Measurements from ENCODE around the gene PDE4C.

The PDE4C gene

DNA sequence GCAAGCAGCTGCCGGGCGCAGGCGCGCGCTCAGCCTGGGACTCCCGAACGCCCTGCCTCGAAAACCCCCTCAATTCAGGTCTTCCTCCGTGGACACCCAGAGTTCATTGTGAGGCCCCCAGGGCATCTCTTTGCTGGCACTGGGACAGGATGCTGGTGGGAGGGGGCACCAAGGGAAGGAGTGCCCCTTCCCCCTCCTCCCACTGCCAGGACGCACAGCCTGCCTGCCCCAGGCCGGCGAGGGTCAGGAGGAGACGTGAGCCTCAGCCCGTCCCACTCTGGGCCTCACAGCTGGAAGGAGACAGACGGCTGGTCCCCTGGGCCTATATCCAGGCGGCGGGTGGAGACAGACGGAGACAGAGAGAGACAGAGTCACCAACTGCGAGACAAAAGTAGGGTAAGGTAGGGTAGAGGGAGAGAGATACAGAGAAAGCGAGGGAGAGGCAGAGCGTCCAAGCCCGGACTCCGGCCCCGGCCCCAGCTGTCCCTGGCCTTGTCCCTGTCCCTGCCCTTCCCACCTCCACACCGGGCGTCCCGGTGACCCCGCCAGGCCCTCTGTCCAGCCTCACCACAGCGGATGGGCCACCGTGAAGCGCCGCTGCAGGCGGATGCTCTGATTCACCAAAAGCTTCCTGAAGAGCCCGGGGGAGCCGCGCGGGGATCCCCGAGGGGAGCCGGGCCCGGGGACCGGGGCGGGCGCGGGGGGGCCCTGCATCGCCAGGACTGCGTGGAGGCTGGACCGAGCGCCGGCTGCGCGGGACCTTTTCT, at the start of gene PDE4C:
Gene PDE4C, minus strand, starts transcription at position 737 of the 767 bp plus-strand sequence. Its CDS starts 23 bp downstream, at position 714.
- DNase-seq: no peak

GRCh38 chr19:18274781-18275356, 48.6 kb upstream of the PDE4C start:
- peak; percentile 60 for DNase-seq

GRCh38 chr19:18274219-18274780, 48.1 kb upstream of the PDE4C start, which contains the start of gene IQCN:
Gene IQCN, minus strand, starts transcription at chr19:18274452. Its CDS starts 4,974 bp downstream, at chr19:18269478.
- peak; percentile 61 for DNase-seq

DNA sequence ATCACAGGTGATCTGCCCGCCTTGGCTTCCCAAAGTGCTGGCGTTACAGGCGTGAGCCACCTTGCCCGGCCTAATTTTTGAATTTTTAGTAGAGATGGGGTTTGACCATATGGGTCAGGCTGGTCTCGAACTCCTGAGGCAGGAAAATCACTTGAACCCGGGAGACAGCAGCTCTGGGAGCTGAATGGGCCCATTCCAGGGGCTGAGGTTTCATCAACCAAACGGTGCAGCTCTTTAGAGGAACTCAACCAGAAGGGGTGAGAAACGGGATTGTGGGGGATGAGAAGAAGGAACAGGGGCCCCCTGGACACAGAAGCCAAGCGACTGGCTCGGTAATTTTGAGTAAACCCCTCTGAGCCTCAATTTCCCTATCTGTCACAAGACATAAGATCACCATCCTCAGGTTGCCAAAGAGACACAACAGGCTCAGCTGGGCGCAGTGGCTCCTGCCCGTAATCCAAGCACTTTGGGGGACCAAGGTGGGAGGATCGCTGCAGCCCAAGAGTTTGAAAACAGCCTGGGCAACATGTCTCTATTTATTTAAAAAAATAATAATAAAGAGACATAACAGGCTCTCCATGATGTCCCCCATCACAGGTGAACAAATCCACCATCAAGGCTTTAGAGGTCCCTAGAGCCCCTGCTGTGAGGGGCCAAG, 47.5 kb upstream of the PDE4C start:
- DNase-seq: no peak

DNA sequence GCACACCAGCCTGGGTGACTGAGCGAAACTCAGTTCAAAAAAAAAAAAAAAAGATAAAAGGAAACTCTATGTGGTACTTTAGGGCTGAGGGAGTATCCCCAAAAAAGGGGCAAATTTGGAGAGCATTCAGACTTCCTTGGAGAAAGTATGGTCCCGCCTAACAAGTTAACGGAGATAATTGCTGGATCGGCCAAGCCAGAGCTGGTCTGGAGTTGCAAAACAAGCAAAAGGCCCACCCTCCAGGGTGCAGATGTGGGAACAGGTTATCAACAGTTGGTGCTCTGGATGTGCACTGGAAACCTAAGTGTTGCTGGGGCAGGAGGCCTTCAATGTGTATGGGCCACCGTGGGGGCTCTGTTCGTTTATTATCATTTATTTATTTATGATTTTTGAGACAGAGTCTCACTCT, 45.2 kb upstream of the PDE4C start:
- no peak for DNase-seq

GRCh38 chr19:18270326-18270725, 44.1 kb upstream of the PDE4C start:
- no peak for DNase-seq

DNA sequence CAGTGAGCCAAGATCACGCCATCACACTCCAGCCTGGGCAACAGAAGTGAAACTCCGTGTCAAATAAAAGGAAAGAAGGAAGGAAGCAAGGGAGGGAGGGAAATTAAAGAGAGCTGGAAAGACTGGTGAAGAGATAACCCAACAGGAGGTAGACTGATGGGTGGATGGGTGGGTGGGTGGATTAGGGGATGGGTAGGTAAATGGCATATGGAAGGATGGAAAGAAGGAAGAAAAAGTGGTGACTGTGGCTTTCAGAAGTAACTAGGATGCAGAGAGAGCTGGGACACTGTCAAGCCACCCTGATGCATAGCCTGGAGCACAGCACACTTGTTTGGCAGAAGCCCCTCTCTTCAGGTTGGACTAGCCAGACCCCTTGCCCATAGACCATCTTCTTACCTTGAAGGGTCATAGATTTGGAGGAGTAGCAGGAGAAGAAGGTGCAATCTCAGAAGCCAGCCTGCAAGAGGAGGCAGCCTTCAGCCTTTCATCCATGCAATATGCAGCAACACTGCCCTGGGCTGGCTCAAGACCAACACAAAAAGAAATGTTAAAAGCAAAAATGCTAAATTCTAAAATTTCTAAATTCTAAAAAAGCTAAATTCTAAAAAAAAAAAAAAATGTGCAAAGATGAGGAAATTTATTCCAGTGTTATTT, 43.0 kb upstream of the PDE4C start:
- no peak for DNase-seq

DNA sequence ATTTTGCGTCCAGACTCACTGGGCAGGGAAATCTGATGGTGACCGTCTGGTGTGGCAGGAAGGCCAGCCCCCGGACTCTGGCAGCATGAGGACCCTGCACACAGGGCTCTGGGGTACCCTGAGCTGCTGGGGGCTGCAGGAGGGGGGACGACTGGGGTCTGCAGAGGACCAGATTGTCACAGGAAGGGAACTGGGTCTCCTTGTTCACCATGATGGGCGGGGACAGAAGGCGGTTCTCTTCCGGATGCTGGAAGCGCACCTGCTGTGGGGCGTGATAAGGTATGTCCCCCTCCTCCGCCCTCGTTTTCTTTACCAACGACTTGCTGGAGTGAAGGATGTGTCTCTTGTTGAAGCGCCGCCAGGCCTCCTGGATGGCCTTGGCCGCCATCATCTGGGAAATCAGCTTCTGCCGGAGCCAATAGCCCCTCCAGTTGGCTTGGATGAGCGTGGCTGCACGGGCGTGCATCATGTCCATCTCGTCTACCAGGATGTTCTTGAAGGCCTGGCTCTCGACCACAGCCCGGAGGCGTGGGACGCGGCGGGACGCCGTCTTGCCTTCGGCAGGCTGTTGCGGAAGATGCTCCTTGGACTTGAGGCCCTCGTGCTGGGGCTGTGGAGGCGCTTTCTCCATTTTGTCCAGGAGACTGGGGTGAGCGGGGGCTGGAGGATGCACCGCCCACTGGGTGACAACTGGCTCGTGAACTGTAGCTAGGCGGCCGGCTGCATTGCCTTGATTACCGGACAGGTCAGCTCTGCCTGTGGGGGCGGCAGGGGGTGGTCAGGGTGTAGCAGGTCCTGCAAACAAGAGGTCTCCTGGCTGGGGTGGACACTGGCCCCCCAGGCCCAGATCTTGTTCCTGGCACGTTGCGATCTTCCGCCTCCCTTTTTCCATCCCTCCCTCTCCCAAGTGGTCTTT, 40.8 kb upstream of the PDE4C start:
- DNase-seq: no peak

DNA sequence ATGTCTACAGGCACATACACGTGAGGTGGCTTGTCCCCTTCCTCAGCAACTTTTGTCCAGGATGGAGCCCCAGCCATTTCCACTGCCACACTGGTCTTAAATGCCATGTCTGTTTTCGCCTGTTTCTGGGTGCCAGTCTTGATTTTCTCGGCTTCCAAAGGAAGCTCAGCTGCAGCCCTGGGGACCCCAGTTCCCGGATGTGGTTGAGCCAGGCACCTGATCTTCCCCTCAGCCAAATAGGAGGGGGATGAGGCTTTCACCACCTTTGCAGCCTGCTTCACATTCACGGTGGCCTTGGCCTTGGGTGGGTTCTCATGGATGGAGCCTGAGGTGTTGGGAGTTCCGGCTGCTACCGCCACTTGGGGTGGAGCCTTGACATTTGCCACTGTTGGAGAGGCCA, 39.3 kb upstream of the PDE4C start:
- no peak for DNase-seq

DNA sequence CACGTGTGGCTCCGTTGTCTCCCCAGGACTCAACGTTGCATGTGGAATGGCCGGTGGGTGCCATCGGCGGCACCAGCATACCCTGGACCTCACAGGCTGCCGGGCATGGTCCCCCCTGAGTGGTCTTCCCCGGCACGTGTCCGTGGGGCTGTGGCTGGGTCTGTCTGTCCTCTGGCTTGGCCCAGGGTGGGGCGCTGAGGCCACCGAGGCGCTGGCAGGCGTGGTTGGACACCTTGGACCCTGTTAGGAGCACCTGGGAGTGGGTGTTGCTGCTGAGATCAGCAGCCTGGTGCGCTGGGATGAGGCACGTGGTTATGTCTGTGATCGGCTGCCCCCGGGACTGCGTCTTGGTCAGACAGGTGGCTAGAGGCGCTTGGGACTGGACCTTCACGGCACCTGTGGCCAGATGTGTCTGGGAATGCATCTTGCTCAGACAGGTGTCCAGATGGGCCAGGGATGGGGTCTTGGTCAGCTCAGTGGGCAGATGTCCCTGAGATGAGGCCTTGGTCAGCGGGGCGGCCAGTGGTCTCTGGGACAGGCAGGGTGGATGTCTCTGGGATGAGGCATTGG, 38.8 kb upstream of the PDE4C start:
- DNase-seq: no peak

DNA sequence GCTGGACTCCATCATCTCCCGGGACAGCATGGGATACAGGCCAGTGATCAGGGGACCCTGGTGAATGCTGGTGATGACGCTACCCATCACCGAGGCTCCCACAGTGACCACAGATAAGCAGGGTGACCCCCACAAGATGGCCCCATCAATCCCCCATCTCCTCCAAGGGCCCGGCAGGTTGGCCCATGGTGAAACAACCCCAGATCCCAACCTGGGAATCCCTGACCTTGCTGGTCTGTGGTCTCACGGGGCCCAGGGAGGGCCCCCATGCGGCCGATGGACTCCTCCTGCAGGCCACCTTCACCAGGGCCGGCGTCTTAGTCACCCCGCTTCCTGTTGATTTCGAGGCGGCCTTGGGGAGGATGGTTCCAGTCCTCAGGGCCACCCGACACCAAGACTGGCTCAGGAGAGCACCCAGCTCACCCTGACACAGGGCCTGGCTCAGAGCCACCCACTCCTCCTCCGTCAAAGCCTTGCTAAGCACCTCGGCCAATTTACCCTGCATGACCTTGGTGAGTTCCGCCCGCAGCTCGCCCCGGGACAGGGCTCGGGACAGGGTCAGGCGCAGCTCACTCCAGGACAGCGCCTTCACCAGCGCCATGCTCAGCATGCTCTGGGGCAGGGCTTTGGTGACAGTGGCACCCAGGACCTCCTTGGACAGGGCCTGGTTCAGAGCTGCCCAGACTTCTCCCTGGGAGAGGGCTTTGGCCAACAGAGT, 38.1 kb upstream of the PDE4C start:
- DNase-seq: no peak

GRCh38 chr19:18263324-18264136, 37.3 kb upstream of the PDE4C start:
- DNase-seq: no peak

DNA sequence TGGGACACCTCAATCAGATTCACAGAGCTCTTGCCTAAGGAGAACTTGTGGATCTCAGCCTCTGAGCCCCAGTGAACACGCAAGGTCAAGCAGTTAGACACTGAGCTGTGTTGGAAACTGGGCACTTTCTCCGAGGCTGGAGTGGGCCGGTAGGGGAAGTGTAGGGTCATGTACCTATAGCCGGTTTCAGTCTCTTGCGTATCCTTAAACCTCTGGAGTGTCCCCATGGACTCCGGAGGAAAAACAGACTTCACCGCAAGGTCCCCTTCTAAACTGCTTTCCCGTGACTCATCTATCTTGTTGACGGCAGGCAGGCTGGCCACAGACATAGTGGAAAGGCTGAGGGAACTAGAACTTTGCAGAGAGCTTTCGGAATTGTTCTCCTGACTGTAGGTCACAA, 36.7 kb upstream of the PDE4C start:
- no peak for DNase-seq

DNA sequence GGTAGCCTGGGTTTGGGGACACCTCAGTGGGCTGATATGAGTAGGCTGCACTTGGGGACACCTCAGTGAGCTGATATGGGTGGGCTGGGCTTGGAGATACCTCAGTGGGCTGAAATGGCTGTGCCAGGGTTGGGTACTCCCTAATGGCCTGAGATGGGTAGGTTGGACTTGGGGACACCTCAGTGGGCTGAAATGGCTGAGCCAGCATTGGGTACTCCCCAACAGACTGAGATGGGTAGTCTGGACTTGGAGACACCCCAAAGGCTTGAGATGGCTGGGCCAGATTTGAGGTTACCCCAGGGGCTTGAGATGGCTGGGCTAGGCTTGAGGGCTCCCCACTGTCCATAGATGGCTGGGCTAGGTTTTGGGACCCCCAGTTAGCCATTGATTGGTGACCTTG, 35.9 kb upstream of the PDE4C start:
- no peak for DNase-seq

GRCh38 chr19:18261474-18261873, 35.2 kb upstream of the PDE4C start:
- DNase-seq: no peak

- no peak for DNase-seq
Observed at GRCh38 chr19:18259893-18260292, 33.7 kb upstream of the PDE4C start.

GRCh38 chr19:18257503-18258470, 31.5 kb upstream of the PDE4C start:
- no peak for DNase-seq

DNA sequence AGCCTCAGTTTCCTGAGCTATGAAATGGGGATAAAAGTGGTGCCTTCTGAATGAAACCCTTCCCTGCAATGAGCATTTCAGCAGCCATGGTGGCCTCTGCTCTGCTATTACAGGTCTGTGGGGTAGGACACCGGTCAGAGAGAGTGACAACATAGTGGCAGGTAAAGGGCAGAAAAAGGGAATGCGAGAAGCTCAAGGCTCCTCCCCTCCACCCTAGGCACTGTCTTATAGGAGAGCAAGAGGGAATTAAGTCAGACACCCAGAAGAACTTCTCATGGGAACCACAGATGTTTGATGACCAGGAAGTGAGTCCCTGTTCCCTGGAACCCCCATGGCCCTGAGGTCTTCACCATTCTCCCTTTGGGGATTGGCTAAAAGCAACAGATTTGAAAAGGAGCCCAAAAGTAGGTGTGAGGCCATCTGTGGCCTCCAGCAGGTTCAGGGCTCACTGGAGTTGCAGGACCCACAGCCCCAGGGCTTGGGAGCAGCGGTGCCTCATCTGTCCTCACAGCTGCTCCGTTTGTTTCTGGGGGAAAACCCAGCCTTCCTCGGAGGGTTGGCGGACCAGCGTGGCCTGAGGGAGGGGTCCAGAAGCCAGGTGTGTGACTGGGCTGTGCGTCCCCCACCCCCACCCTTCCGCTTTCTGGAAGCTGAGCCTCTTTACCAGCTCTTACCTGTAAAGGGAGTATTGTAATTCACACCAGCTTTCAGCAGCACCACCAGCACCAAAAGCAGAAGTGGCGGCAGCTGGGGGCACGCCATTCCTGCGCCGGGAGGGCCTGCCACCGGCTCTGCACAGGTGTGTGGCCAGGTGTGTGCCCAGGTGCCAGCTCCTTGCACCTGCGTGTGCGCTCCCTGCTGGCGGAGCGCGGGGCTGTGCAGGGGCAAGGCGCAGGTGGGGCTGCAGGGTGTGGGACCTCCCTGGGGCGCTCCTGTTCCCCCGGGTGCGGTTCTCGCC, 28.6 kb upstream of the PDE4C start:
- no peak for DNase-seq
